Activated T-cell treated with anti-CD3 and anti-CD28 coated beads, Interleukin-2, amount 50 U/mL, for 48 hours (primary cell): ENCODE data around the gene GNG7.
"Not testable (repeated sequence)": the region's sequence is repeated elsewhere in the genome, so short reads cannot be mapped to it uniquely, and the experiment has no call there.

Source experiments
- DNase-seq, 2 experiments: peaks; one replicate each; pipeline ENCODE4 v3.0.0-alpha.2; 2020

GNG7 gene

DNA sequence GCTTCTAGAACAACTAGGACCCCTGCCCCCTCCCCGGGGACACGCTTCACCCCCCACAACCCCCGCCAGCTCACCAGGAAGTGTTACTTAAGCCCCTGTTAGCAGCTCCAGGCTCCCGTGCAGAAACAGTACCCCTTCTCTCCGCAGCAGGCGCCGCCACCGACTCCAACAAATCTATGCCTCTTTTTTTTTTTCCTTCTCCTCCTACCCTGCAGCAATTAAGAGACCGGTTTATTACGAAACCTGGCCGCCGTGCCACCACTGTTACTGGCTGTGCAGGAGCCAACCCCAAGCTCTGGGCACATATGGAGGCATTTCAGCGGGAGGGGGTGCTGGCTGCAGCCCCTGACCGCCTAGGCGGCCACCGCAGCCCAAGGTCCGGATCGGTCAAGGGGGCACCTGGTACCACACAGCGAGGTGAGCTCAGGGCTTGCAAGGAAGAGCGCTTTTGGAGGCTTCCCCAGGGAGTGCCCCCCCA is 224.2 kb downstream of the GNG7 start:
- peak; percentile 65 to 72 for DNase-seq

DNA sequence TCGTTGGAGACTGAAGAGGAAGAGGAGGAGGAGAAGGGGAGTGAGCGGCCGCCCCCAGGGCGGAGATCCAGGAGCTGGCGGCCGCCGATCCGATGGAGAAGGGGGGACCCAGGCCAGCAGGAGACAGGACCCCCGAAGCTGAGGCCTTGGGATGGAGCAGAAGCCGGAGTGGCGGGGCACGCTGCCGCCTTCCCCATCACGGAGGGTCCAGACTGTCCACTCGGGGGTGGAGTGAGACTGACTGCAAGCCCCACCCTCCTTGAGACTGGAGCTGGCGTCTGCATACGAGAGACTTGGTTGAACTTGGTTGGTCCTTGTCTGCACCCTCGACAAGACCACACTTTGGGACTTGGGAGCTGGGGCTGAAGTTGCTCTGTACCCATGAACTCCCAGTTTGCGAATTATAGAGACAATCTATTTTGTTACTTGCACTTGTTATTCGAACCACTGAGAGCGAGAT is 224.7 kb downstream of the GNG7 start:
- DNase-seq = peak; percentile 59 to 63

DNA sequence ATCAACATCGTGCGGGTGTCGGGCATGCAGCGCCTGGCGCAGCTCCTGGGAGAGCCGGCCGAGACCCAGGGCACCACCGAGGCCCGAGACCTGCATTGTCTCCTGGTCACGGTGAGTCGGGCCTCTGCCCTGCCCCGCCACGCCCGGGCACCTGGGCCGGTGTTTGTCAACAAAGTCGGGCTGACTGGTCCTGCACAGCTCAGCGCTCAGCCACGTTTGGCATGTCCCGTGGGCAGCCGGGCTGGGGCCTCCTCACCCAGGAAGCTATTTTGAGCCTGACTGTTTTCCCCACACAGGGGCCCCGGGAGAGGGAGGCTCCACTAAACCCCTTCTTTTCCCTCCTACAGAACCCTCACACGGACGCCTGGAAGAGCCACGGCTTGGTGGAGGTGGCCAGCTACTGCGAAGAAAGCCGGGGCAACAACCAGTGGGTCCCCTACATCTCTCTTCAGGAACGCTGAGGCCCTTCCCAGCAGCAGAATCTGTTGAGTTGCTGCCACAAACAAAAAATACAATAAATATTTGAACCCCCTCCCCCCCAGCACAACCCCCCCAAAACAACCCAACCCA is 225.3 kb downstream of the GNG7 start:
- DNase-seq = peak; percentile 60 to 64

- DNase-seq = peak; percentile 84 to 85
Observed at GRCh38 chr19:2476451-2477140, 225.9 kb downstream of the GNG7 start.

- DNase-seq = peak; percentile 99
Observed at GRCh38 chr19:2475702-2476450, 226.6 kb downstream of the GNG7 start, which contains the start of gene GADD45B. TSS of gene GADD45B (plus strand) at chr19:2476127. CDS start at chr19:2476359, 232 bp downstream.

GRCh38 chr19:2475018-2475701 is 227.3 kb downstream of the GNG7 start:
- DNase-seq = peak; percentile 83 to 85

- peak; percentile 95 to 97 for DNase-seq
Observed at GRCh38 chr19:2474232-2475017, 228.1 kb downstream of the GNG7 start.

GRCh38 chr19:2469915-2470200 is 232.6 kb downstream of the GNG7 start:
- DNase-seq = not testable (repeated sequence)

DNA sequence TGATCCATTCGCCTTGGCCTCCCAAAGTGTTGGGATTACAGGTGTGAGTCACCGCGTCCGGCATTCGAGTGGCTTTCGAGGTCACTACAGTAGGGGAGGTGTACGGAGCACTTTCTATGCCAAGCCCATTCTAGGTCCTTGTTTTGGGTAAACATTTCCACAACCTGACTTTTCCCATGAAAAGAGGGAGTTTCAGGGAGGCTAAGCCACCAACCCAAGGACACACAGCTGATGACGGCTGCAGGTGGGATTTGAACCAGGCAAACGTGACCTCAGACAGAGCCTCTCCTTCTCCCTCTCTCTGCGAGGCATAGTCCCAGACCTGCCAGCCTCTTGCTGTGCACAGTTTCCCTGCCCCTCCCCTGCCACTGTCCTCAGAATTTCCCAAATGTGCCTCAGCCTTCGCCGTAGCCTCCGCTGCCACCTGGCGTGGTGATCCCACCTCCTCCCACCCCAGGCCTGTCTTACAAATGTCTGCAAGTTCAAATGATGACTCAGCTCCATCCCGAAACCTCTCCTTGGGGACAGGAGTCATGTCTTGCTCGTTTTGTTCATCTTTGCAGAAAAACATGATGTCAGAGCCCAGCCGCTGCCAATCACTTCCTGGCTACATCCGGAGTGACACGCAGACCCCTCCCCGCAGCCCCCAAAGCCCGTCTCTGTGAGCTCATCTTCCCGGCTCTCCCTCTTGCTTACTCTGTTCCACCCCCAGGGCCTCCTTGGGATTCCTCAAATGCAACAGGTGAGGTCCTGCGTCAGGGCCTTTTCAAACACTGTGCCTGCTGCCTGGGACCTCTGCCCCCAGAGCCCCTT is 233.2 kb downstream of the GNG7 start:
- peak; percentile 70 to 72 for DNase-seq

GRCh38 chr19:2468596-2468995 is 233.9 kb downstream of the GNG7 start:
- DNase-seq = no peak

DNA sequence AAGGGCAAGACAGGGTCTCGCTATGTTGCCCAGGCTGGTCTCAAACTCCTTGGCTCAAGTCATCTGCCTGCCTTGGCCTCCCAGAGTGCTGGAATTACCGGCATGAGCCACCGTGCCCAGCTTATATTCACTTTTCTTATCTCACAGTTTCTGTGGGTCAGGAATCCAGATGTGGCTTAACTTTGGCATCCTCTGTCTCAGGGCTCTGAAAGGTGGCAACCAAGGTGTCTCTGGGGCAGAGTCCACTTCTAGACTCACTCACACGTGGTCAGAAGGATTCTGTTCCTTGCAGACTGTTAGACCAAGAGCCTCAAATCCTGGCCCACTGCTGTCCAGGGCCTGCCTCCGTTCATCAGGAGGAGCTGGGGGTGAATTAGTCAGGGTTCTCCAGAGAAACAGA is 238.1 kb downstream of the GNG7 start:
- DNase-seq = no peak

GRCh38 chr19:2463694-2464093 is 238.8 kb downstream of the GNG7 start:
- not testable (repeated sequence) for DNase-seq

- no peak for DNase-seq
Observed at GRCh38 chr19:2462635-2463421, 239.7 kb downstream of the GNG7 start.

GRCh38 chr19:2461751-2462634 is 240.5 kb downstream of the GNG7 start:
- peak; percentile 87 to 89 for DNase-seq
